Activated B cell treated with CpG ODN at 0.5 μM for 24 hours (primary cell): ENCODE results near the gene SCG5. TPM values are rescaled to one million over a fixed set of nuclear protein-coding genes. Genes with fewer than 3 reads are reported as not detected.

Experiments used
- ATAC-seq: fragments of 200-7000 bp; cut with Tn5 transposase; one replicate; pipeline ENCODE4 v1.10.0; 2021; ENCODE audit warnings: low read depth, mild to moderate bottlenecking, moderate library complexity
- CTCF ChIA-PET: fragments of 350-600 bp; sonication (Branson Sonifier 250); formaldehyde crosslinking; loops from one replicate; lab custom pipeline; 2021; ENCODE audit warnings: antibody characterized with exemption; lab: Charles Lee
- POLR2A ChIA-PET: fragments of 350-600 bp; sonication (Branson Sonifier 250); formaldehyde crosslinking; loops from one replicate; lab custom pipeline; 2021; ENCODE audit warnings: antibody characterized with exemption; lab: Charles Lee
- DNase-seq: peaks from one replicate; pipeline ENCODE4 v3.0.0; 2022
- H3K27ac Mint-ChIP-seq: one replicate; pipeline ENCODE4 v1.8.0; 2020; ENCODE audit warnings: mixed read lengths
- H3K27me3 Mint-ChIP-seq: one replicate; pipeline ENCODE4 v1.8.0; 2021; ENCODE audit warnings: mixed read lengths
- H3K36me3 Mint-ChIP-seq: one replicate; pipeline ENCODE4 v1.8.0; 2021; ENCODE audit warnings: low read depth, mixed read lengths
- H3K4me1 Mint-ChIP-seq: one replicate; pipeline ENCODE4 v1.8.0; 2021; ENCODE audit warnings: mixed read lengths
- H3K4me3 Mint-ChIP-seq: one replicate; pipeline ENCODE4 v1.8.0; 2020; ENCODE audit warnings: mild to moderate bottlenecking, mixed read lengths
- H3K9me3 Mint-ChIP-seq: one replicate; pipeline ENCODE4 v1.8.0; 2020; ENCODE audit warnings: mixed read lengths
- intact Hi-C: fragments of 100-400 bp; cut with micrococcal nuclease; formaldehyde crosslinking; loops from one replicate; pipeline ENCODE4 v1.15.1; 2024
- total RNA-seq: library from RNA; stranded (reverse); gene quantifications from 2 replicates; pipeline ENCODE4 v1.2.3, GENCODE V29; 2022
- TF ChIP-seq, protein P1 (sequence below): fragments of 200-600 bp; IDR thresholded peaks from one replicate; pipeline ENCODE4 v1.8.0; 2022; ENCODE audit warnings: antibody characterized with exemption, mild to moderate bottlenecking

Gene SCG5
- total RNA-seq, 1 donor from 2014 or later = 0.27 TPM

GRCh38 chr15:32683906-32684584, 42.5 kb downstream of the SCG5 start:
- Mint-ChIP-seq H3K27ac (no peak overlapping the region), H3K27me3 (no peaks in the 10 kb centered on the region), H3K4me3 (no peak overlapping the region), H3K36me3 (no peaks in the 10 kb centered on the region), H3K4me1 (no peaks in the 10 kb centered on the region), H3K9me3 (no peaks in the 10 kb centered on the region)
- POLR2A ChIA-PET = no interaction called here
- CTCF ChIA-PET = no interaction called here
- DNase-seq = no peak
- no peak for ATAC-seq
- intact Hi-C loops = no loop called here
- TF ChIP-seq, protein P1, sequence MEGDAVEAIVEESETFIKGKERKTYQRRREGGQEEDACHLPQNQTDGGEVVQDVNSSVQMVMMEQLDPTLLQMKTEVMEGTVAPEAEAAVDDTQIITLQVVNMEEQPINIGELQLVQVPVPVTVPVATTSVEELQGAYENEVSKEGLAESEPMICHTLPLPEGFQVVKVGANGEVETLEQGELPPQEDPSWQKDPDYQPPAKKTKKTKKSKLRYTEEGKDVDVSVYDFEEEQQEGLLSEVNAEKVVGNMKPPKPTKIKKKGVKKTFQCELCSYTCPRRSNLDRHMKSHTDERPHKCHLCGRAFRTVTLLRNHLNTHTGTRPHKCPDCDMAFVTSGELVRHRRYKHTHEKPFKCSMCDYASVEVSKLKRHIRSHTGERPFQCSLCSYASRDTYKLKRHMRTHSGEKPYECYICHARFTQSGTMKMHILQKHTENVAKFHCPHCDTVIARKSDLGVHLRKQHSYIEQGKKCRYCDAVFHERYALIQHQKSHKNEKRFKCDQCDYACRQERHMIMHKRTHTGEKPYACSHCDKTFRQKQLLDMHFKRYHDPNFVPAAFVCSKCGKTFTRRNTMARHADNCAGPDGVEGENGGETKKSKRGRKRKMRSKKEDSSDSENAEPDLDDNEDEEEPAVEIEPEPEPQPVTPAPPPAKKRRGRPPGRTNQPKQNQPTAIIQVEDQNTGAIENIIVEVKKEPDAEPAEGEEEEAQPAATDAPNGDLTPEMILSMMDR = no peak

DNA sequence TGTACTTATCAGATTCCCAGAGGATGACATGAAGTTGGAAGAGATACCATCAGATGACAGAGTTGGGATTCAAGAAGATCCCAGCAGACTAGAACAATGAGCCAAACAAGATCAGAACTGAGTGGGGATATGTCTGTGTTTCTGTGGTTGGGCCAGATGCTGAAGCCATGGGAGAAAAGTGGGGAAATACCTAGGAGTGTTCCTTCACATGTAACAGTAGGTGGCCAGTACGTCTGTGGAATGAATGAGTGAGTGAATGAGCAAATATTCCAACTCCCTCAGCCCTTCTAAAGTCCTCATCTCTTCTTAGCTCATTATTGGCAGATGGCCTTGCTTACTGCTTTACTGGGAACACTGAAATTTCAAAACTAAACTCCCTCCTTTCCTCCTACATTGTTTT, 44.1 kb downstream of the SCG5 start:
- POLR2A ChIA-PET = no interaction called here

GRCh38 chr15:32687556-32687955, 46.0 kb downstream of the SCG5 start:
- no peak for ATAC-seq
- ChIA-PET CTCF (interaction anchor here (2.0 kb wide), 1 partner anchor 25 kb away, joined by 6 read pairs; no protein-coding TSS in a partner anchor), POLR2A (no interaction called here)
- no peak for DNase-seq
- H3K4me1 Mint-ChIP-seq = no peaks in the 10 kb centered on the region
- H3K9me3 Mint-ChIP-seq = no peaks in the 10 kb centered on the region
- H3K27me3 Mint-ChIP-seq = no peaks in the 10 kb centered on the region
- TF ChIP-seq, protein P1 = no peak
- intact Hi-C loops = no loop called here
- no peaks in the 10 kb centered on the region for H3K36me3 Mint-ChIP-seq
- H3K4me3 Mint-ChIP-seq = no peak overlapping the region
- H3K27ac Mint-ChIP-seq = no peak overlapping the region

More for the DNA sequence above, 44.1 kb downstream of the SCG5 start:
- CTCF ChIA-PET = no interaction called here
- TF ChIP-seq, protein P1 = no peak
- DNase-seq (no peak), ATAC-seq (no peak)
- no peaks in the 10 kb centered on the region for H3K36me3 Mint-ChIP-seq
- H3K4me1 Mint-ChIP-seq = no peaks in the 10 kb centered on the region
- intact Hi-C loops = no loop called here
- H3K4me3 Mint-ChIP-seq = no peak overlapping the region
- H3K27me3 Mint-ChIP-seq = no peaks in the 10 kb centered on the region
- no peak overlapping the region for H3K27ac Mint-ChIP-seq
- no peaks in the 10 kb centered on the region for H3K9me3 Mint-ChIP-seq

DNA sequence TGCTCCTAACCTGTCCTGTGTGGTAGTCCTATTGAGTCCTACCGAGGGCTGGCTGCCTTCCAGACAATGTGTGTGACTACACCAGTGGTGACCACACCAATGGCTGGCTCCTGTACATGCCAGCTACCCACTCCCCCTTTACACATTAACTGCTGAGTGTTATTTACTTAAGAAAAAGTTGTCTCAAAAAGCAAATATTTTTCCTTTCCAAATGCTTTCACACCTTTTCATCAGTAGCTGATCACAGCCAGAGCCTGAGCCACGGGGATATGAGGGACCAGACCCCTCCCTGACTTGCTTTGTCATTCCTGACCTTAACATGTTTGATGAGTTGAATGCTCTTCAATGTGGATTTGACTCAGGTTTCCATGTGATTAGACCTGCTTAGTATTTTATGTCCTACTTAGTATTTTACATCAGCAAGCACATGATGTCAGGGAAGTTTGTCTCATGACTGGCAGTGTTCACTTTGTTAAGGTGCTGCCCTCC, 46.7 kb downstream of the SCG5 start:
- ChIA-PET POLR2A (no interaction called here), CTCF (interaction anchor here (2.0 kb wide), 1 partner anchor 25 kb away, joined by 6 read pairs; no protein-coding TSS in a partner anchor)
- H3K9me3 Mint-ChIP-seq = no peaks in the 10 kb centered on the region
- H3K36me3 Mint-ChIP-seq = no peaks in the 10 kb centered on the region
- no peak overlapping the region for H3K27ac Mint-ChIP-seq
- H3K4me1 Mint-ChIP-seq = no peaks in the 10 kb centered on the region
- H3K4me3 Mint-ChIP-seq = no peak overlapping the region
- TF ChIP-seq, protein P1 = no peak
- intact Hi-C loops = no loop called here
- H3K27me3 Mint-ChIP-seq = no peaks in the 10 kb centered on the region
- ATAC-seq (no peak), DNase-seq (no peak)

GRCh38 chr15:32690941-32691688, 49.6 kb downstream of the SCG5 start:
- Mint-ChIP-seq H3K27ac (no peak overlapping the region), H3K9me3 (no peaks in the 10 kb centered on the region), H3K27me3 (no peaks in the 10 kb centered on the region), H3K4me3 (no peak overlapping the region), H3K36me3 (no peaks in the 10 kb centered on the region), H3K4me1 (no peaks in the 10 kb centered on the region)
- intact Hi-C loops = no loop called here
- CTCF ChIA-PET = no interaction called here
- no peak for ATAC-seq
- DNase-seq = no peak
- POLR2A ChIA-PET = no interaction called here
- TF ChIP-seq, protein P1 = no peak
